Prostate gland (tissue), 2 donors: ENCODE data around the gene KCNC1. TPM values are rescaled to one million over a fixed set of nuclear protein-coding genes. Genes with fewer than 3 reads are reported as not detected.

Experiments
- DNase-seq: peaks from one replicate; pipeline ENCODE4 v3.0.0-alpha.2; 2019; ENCODE audit warnings: low spot score
- H3K27ac ChIP-seq, 2 donors: fragments of 200-600 bp; sonication (generic); 2 replicates each; pipeline ENCODE4 v1.5.1; 2017 to 2019
- H3K27me3 ChIP-seq: fragments of 200-600 bp; sonication (generic); replicated peaks from 2 replicates; pipeline ENCODE4 v1.5.1; 2019; ENCODE audit not compliant: insufficient read depth
- H3K36me3 ChIP-seq, 2 donors: fragments of 200-600 bp; sonication (generic); 1 replicate in 1 of 2; 2 replicates in 1 of 2; pipeline versions ENCODE4 v1.5.1 to v1.8.1; 2017 to 2019
- H3K4me1 ChIP-seq: fragments of 200-600 bp; sonication (generic); replicated peaks from 2 replicates; pipeline ENCODE4 v1.5.1; 2019
- H3K4me3 ChIP-seq, 2 donors: fragments of 200-600 bp; sonication (generic); 2 replicates each; pipeline ENCODE4 v1.5.1; 2017 to 2019
- H3K9me3 ChIP-seq: fragments of 200-600 bp; sonication (generic); 2 replicates; pipeline ENCODE4 v1.5.1; 2017
- CTCF ChIP-seq, 4 experiments: fragments of 200-600 bp in 2 of 4; fragments of 450-650 bp in 2 of 4; sonication (generic) in 2 of 4; IDR thresholded peaks; 1 replicate in 3 of 4; 2 replicates in 1 of 4; pipeline ENCODE4 v1.5.1; 2016 to 2019; ENCODE audit warnings: antibody characterized with exemption in 4 of 4, mild to moderate bottlenecking in 2 of 4, moderate library complexity in 2 of 4
- POLR2A ChIP-seq: fragments of 450-650 bp; IDR thresholded peaks from one replicate; pipeline ENCODE4 v1.6.1; 2016; ENCODE audit warnings: antibody characterized with exemption, mild to moderate bottlenecking
- POLR2AphosphoS5 ChIP-seq: sonication (generic); formaldehyde crosslinking; IDR thresholded peaks from one replicate; pipeline ENCODE4 v1.6.1; 2017; ENCODE audit warnings: antibody characterized with exemption
- WGBS: methylation state at CpG from one replicate; pipeline ENCODE4 v1.1.5; 2018; 5-methylcytosine and 5-hydroxymethylcytosine counted together
- intact Hi-C: fragments of 100-400 bp; cut with DNase I; formaldehyde crosslinking; loops from one replicate; pipeline ENCODE4 v1.14.2; 2022
- total RNA-seq, 2 donors: library from RNA; depleted of rRNA; stranded (reverse); fragments of >200 nt; gene quantifications; one replicate each; pipeline ENCODE4 v1.1.0, GENCODE V29; 2016

Gene KCNC1
- total RNA-seq, 2 donors from 2014 or later: 3.0 TPM; not detected in 1

GRCh38 chr11:17810746-17811145 lies 76.2 kb downstream of the KCNC1 start:
- no peaks in the 10 kb centered on the region for H3K36me3 ChIP-seq
- WGBS: 16% methylated on average over 3 of the region's 3 CpGs

GRCh38 chr11:17811352-17811751 lies 76.8 kb downstream of the KCNC1 start:
- H3K36me3 ChIP-seq: no peaks in the 10 kb centered on the region
- H3K27ac ChIP-seq: no peak overlapping the region
- TF ChIP-seq CTCF (IDR thresholded peaks at IDR 0.05) (no peak), POLR2AphosphoS5 (no peak), POLR2A (no peak)
- intact Hi-C loops: no loop called here
- peaks cover 7% of the 10 kb centered on the region for H3K4me1 ChIP-seq
- DNase-seq: no peak
- H3K27me3 ChIP-seq: no peaks in the 10 kb centered on the region
- H3K4me3 ChIP-seq: no peak overlapping the region
- 49% methylated on average over 7 of the region's 7 CpGs for WGBS
- no peaks in the 10 kb centered on the region for H3K9me3 ChIP-seq

More at GRCh38 chr11:17810746-17811145, 76.2 kb downstream of the KCNC1 start:
- Histone ChIP-seq H3K4me1 (peaks cover 7% of the 10 kb centered on the region), H3K27ac (no peak overlapping the region), H3K4me3 (no peak overlapping the region), H3K27me3 (no peaks in the 10 kb centered on the region), H3K9me3 (no peaks in the 10 kb centered on the region)
- DNase-seq: no peak
- no peak for TF ChIP-seq POLR2A
- no peak for TF ChIP-seq CTCF (IDR thresholded peaks at IDR 0.05)
- no peak for TF ChIP-seq POLR2AphosphoS5
- intact Hi-C loops: no loop called here

GRCh38 chr11:17812091-17812864 lies 77.7 kb downstream of the KCNC1 start:
- Histone ChIP-seq H3K36me3 (no peaks in the 10 kb centered on the region), H3K4me3 (no peak overlapping the region), H3K27ac (peak overlapping the region; percentile 18 to 29), H3K4me1 (peaks cover 7% of the 10 kb centered on the region), H3K9me3 (no peaks in the 10 kb centered on the region), H3K27me3 (no peaks in the 10 kb centered on the region)
- WGBS: 18% methylated on average over 2 of the region's 2 CpGs
- intact Hi-C loops: no loop called here
- peak; percentile 66 for TF ChIP-seq POLR2AphosphoS5
- no peak for TF ChIP-seq POLR2A
- DNase-seq: peak; percentile 42

GRCh38 chr11:17812865-17813187 lies 78.2 kb downstream of the KCNC1 start:
- Histone ChIP-seq H3K27me3 (no peaks in the 10 kb centered on the region), H3K36me3 (no peaks in the 10 kb centered on the region), H3K4me3 (no peak overlapping the region), H3K9me3 (no peaks in the 10 kb centered on the region), H3K27ac (peak overlapping the region; percentile 18 to 29), H3K4me1 (peaks cover 7% of the 10 kb centered on the region)
- no peak for TF ChIP-seq POLR2AphosphoS5
- 28% methylated on average over 4 of the region's 4 CpGs for WGBS
- no peak for DNase-seq
- intact Hi-C loops: no loop called here

- Histone ChIP-seq H3K9me3 (no peaks in the 10 kb centered on the region), H3K27me3 (no peaks in the 10 kb centered on the region), H3K4me3 (no peak overlapping the region), H3K36me3 (no peaks in the 10 kb centered on the region), H3K27ac (peak overlapping the region; percentile 18 to 29), H3K4me1 (peaks cover 7% of the 10 kb centered on the region)
- no peak for TF ChIP-seq POLR2A
- TF ChIP-seq CTCF (IDR thresholded peaks at IDR 0.05): no peak
- peak; percentile 36 for TF ChIP-seq POLR2AphosphoS5
- intact Hi-C loops: no loop called here
- peak; percentile 25 for DNase-seq
- 38% methylated on average over 2 of the region's 2 CpGs for WGBS
Observed at GRCh38 chr11:17813391-17814059, 78.9 kb downstream of the KCNC1 start.

GRCh38 chr11:17814546-17814945 lies 80.0 kb downstream of the KCNC1 start:
- TF ChIP-seq POLR2AphosphoS5: no peak
- TF ChIP-seq CTCF (IDR thresholded peaks at IDR 0.05): no peak
- TF ChIP-seq POLR2A: no peak
- Histone ChIP-seq H3K4me1 (peaks cover 7% of the 10 kb centered on the region), H3K9me3 (no peaks in the 10 kb centered on the region), H3K36me3 (no peaks in the 10 kb centered on the region), H3K27ac (peak overlapping the region; percentile 6 to 34), H3K4me3 (no peak overlapping the region), H3K27me3 (no peaks in the 10 kb centered on the region)
- intact Hi-C loops: no loop called here
- no peak for DNase-seq
- WGBS: 100% methylated on average over 1 of the region's 1 CpG
